HG03460 (cell line): ENCODE data around the gene B4GALNT4.
A peak's percentile ranks its signal among the peaks of the same experiment; 100 is the strongest.
"Not testable (repeated sequence)": the region's sequence is repeated elsewhere in the genome, so short reads cannot be mapped to it uniquely, and the experiment has no call there.

ENCODE experiments used
- ATAC-seq: cut with Tn5 transposase; IDR thresholded peaks from one replicate; pipeline ENCODE4 v1.9.1; 2021; ENCODE audit not compliant: unreplicated experiment

The B4GALNT4 gene

DNA sequence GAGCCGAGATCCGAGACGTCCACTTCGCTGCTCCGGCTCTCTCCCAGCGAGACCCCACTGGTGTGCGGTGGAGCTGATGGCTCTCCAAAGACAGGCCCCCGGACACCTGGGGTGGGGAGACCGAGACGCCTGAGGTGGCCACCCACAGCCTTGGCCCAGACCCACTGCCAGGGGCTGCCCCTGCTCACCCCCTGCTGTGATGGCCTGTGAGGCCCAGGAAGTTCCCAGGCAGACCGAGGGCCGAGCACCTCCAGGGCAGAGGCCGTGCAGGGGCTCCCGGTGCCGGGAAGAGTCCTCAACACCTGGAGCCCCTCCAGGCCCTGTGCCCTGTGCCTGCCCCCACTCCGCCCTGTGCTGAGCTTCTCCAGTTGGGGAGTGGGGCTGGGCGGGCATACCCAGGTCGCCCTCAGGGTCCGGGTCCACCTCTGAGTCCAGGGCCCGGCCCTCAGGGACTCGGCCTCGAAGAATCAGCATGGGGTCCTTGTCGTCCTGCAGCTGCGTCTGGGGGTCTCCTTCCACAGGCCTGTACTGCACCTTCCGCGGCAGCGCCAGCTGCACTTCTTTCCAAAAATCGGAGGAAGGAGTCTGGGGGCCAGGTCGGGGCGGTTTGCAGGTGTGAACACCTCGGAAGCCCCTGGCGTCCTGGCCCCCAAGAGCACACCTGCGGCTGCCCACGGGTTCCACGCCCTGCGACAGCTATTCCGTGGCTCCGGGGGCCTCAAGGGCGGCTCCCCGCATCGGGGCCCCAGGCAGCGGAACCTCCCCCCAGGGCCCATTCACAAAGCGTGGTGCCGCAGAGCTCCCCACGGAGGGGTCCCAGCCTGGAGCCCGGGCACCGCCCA is 36.9 kb downstream of the B4GALNT4 start:
- ATAC-seq, result no peak

DNA sequence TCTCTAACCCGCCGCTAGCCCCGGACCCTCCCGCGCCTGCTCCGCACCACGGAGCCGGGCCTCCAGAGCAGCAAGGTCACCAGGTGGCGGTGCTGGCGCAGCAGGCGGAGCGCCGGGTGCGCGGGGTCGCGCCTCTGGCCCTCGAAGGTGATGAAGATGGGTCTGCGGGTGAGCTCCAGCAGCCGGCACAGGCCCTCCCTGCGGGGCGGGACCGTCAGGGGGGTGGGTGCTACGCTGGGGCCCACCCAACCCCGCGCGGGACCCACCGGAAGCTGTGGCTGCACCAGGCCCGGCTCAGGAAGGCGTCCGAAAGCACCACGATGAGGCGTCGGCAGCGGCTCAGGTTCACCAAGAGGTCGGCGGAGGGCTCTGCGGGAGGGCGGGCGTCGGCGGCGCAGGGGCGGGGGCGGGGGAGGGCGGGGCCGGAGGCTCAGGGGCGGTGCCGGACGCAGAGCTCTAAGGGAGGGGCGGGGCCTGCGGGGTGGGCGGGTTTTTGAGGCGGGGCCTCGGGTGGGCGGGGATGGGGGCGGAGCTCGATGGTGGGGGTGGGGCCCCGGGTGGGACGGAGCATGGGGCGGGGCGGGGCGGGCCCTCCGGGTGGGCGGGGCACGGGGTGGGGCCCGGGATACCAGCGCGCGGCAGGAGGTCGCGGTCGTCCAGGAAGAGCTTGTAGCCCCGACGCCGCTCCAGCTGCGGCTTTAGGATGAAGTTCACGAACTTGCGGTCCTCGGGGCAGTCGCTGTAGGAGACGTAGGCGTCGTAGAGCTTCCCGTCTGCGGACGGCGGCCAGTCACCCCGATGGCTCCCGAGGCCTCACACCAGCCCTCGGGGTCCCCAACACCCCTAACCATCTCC is 37.7 kb downstream of the B4GALNT4 start:
- ATAC-seq, result peak; percentile 74

DNA sequence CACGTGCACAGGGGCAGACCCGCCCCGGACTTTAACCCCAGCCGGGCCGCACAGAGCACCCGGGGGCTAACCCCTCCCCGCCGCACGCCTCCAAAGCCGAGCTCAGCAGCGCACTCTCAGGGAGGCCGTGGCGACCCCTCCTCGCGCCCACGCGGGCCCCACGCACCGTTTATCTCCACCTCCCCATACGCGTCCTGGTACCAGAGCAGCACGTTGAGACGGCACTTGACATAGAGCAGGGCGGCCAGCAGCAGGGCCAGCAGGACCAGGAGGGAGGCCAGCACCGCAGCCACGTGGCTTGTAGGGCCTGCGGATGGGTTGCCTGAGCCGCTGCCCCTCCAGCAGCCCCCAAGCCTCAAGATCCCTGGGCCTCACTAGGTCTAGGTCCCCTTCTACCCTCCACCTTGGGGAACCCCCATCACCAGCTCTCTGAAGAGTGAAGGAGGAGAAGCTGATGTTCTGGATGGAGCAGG is 38.4 kb downstream of the B4GALNT4 start:
- ATAC-seq, result no peak

DNA sequence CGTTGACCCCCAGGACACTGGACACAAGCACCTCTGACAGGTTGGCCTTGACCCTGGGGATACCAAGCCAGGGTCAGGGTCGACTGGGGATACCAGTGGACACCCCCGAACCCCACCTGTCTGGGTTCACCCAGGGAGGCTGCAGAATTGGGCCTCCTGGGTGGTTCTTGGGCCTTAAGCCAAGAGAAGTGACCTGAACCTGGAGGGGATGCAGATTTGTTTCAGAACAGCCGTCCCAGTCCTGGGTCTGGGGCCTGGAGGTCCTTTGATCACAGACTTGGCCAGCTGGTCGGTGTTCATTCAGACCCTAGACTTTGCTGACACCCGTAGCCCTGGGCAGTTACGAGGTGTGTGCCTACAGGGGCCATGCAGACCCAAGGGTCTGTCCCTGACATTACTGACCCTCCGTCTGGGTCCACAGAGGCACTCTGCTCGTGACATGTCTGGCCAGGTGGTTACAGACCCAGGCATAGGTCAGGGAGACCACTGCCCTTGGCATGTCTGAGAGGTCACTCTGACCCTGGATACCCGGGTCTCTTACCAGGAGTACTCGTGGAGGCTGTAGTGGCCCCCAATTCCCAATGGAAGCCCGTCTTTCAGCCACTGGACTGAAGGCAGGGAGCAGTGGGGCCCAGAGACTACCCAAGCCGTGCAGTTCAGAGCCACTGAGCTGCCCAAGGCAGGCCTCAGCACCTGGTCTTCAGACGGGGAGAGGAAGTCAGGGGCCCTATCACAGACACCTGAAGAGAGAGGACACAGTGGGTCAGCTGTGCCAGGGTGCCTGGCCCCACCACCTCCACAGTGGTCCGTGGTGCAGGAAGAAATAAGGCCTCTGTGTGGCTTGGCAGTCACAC is 39.1 kb downstream of the B4GALNT4 start:
- ATAC-seq, result no peak

DNA sequence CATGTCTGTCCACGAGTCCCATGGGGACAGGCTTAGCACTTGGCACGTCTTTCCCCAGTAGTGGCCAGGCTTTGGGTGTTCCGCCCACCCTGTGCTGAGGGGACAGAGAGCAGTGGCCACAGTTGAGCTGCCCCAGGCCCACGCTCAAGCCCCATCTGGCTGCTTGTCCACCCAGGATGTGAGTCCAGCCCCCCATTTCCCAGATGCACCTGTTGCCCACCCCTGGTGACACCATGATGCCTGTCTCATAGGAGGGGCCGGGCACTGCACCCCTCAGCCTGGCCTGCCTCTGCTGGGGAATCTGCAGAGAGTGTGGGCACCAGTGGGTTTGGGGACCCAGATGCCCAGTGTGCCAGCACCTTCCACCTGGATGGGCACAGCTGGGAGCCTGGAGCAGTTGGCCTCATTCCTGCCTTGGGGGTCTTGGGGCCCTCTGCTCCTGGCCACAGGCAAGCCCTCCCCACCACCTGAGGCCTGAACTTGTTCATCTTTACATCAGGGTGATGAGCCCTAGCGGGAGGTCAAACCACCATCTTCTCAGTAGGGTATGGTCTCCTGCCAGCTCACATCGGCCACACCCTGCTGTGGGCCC is 39.8 kb downstream of the B4GALNT4 start:
- ATAC-seq, result no peak

DNA sequence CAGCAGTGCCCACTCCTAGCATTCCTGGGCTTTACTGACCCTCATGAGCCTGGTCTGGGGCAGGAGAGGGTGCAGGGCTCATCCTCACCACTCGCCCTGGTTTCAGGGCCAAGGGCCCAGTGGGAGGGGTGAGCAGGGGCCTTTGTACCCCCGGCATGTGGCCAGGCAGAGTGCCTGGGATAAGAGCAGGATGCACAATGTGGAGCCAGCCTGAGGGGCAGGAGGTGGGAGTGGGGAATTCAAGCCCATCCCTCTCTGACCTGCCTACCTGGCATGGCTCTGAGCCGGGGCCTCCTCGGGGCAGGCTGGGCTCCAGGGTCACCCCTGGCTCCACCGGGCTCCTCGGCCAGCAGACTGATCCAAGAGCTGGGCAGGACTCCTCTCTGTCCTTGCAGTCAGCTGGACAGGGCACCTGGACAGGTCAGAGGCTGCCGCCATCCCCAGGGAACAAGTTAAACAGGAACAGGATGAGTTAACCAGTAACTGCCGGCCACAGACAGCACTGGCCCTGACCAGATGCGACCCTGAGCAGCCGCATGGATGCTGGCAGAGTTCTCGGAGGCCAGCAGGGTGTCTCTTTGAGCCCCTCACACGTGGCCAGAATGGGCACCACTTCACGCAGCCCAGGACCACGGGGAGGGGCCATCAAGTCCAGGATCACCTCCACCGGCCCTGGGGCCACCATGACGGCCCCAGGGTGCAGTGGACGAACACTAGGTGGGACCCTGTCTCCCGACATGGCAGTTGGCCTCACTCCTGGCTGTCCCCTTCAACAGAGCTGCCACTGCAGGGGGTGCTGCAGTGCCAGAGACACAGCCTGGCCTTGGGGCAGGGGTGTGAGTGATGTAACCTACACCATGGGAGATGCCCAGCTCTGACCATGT is 40.5 kb downstream of the B4GALNT4 start:
- ATAC-seq, result no peak

DNA sequence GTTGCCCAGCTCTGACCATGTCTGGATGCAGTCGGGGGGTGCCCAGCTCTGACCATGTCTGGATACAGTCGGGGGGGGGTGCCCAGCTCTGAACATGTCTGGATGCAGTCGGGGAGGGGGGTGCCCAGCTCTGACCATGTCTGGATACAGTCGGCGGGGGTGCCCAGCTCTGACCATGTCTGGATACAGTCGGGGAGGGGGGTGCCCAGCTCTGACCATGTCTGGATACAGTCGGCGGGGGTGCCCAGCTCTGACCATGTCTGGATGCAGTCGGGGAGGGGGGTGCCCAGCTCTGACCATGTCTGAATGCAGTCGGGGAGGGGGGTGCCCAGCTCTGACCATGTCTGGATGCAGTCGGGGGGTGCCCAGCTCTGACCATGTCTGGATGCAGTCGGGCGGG is 41.4 kb downstream of the B4GALNT4 start:
- ATAC-seq, result not testable (repeated sequence)

DNA sequence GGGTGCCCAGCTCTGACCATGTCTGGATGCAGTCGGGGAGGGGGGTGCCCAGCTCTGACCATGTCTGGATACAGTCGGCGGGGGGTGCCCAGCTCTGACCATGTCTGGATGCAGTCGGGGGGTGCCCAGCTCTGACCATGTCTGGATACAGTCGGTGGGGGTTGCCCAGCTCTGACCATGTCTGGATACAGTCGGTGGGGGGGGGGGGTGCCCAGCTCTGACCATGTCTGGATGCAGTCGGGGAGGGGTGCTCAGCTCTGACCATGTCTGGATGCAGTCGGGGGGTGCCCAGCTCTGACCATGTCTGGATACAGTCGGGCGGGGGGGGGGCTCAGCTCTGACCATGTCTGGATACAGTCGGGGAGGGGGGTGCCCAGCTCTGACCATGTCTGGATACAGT is 42.2 kb downstream of the B4GALNT4 start:
- ATAC-seq, result not testable (repeated sequence)

DNA sequence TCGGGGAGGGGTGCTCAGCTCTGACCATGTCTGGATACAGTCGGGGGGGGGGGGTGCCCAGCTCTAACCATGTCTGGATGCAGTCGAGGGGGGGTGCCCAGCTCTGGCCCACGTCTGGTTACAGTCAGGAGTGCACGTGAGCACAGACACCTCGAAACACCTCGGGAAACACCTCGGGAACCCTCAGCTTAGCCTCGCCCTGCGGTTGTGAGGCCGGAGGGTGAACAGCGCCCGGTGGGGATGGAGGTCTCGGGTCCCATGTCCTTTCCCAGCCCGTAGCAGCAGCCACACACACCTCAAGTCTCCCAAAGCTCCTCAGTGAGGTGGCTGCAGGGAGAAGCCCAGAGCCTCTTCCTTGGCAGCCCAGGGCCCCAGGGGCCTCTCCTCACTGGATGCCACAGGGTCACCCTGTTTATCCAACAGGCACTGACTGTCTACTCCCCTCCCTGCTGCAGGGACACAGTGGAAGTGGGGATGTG is 43.4 kb downstream of the B4GALNT4 start:
- no peak for ATAC-seq

DNA sequence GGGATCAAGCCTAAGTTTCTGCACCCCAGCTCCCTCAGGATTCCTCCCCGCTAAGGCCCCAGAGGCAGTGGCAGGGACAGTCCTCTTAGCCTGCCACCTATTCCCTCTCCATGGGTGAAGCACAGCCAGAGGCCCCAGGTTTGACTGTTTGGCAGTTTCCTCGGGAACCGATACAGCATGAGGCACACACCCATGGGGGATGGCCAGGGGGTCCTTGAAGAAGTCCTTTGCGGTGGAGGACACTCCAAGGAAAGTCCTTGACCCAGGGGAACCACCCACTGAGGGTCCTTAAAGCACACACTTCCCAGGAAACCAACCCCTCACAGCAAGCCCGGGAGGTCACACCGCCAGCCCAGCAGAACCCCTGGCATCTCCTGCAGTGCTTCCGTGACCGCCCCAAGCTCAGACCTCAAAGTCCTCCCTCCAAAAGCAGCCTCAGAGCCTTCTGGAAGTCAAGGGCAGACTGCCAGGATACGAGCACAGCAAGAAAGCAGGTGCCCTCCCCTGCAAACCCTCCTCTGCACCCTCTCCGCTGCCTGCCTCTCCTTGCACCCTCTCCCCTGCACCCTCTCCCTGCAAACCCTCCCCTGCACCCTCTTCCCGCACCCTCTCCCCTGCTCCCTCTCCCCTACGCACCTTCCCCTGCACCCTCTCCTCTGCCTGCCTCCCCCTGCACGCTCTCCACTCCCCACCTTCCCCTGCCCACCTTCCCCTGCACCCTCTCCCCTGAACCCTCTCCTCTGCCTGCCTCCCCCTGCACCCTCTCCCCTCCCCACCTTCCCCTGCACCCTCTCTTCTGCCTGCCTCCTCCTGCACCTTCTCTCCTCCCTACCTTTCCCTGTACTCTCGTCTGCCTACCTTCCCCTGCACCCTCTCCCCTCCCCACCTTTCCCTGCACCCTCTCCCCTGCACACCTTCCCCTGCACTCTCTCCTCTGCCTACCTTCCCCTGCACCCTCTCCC is 44.1 kb downstream of the B4GALNT4 start:
- ATAC-seq, result no peak

DNA sequence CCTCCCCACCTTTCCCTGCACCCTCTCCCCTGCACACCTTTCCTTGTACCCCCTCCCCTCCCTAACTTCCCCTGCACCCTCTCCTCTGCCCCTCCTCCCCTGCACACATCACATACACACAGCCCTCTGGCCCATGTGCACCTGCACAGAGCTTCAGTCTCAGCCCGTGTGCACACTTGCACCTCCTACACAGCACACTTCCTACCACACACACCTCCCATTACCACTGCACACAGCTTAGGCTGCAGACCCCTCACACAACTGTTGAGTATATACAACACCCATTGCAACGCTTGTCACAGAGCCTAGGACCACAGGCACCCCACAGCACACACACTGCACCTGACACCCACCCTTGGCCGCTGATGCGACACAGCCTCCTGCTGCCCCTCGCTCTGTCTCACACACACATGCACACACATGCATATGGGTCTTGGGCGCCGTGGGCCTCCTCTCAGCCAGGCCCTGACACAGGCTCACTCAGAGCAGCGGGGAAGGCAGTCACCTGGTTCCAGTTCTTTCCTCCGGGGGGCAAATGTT is 45.1 kb downstream of the B4GALNT4 start:
- ATAC-seq, result peak; percentile 17

DNA sequence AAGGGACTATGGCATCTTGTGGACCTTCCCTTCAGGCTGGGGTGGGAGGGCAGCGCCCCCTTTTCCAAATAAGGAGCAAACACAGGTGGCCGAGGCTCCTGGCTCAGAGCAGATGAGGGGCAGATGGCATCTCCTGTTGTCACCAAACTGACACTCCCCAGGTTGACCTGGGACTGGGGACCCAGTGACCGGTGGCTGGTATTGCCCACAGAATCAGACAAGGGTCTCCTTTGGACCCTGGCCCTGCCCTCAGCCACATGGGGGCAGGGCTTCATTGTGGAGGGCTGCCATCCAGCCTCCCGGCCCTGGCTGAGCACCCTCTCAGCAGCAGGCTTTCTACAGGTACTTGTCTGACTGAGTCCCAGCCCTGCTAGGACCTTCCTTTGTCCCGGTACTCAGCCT is 46.3 kb downstream of the B4GALNT4 start:
- ATAC-seq, result no peak

DNA sequence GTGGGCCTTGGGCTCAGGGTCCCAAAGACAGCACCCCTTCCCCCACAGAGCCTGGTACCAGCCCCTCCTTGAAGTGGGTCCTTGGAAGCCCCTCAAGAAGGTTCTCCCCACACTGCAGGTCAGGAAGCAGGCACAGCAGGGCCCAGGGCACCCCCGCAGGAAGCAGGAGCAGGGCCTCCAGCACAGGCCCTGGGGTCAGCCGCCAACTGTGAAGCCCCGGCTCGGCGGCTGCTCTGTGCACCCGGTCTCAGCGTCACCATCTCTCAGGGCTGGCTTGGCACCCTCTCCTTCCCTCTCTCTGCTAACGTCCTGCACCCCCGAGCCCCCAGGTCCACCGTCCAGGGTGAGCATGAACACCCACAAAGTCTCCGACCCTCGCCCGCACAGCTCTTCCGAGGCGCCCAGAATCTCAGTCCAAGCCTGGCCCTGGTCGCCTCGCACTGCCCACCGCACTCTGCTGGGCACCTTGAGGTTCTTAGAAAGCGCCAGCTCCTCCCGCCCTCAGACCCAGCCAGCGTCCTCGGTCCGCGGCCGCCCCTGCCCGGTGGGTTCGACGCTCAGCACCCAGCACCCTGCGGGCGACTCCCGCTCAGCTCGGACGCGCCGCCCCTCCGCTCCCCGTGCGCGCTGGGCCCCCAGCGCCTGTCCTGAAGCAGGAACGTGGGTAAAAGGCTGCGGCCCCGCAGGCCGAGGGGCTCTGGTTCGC is 46.9 kb downstream of the B4GALNT4 start:
- no peak for ATAC-seq

DNA sequence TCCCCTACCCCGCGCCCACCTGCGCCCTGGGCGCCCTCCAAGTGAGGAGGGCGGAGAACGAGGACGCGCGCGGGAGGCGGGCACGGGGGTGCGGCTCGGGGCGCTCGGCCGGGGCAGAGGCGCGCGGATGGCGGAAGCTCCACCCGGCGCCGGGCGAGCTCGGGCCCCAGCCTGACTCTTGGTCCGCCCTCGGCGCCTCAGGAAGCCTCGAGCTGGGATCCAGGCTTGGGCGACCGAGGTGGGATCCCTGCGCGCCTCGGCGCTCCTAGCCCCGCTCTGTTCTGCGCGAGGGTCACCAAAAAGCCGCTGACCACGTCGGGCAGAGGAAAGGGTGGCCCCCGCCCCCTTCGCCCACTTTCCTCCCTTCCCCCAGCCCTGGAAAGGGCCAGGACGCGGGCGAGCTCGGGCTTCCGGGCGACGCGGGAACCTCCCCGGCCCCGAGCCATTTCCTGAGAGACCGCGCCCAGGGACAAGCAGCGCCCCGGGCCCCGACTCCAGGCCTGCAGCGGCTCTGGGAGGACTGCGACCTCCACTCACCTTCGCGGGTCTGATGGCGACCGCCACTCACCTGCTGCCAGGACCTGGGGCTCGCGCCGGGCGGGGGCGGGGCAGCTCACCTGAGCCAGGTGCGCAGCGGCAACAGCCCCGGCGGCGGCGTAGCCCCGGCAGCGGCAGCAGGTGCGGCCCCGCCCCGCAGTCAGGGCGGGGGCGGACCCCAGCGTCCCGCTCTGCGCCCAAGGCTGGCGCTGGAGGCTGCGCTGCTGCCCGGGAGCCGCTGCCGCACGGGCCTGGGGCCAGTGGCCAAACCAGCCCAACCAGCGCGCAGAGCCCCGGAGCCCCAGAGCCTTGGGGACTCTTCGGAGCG is 47.7 kb downstream of the B4GALNT4 start:
- ATAC-seq, result no peak

DNA sequence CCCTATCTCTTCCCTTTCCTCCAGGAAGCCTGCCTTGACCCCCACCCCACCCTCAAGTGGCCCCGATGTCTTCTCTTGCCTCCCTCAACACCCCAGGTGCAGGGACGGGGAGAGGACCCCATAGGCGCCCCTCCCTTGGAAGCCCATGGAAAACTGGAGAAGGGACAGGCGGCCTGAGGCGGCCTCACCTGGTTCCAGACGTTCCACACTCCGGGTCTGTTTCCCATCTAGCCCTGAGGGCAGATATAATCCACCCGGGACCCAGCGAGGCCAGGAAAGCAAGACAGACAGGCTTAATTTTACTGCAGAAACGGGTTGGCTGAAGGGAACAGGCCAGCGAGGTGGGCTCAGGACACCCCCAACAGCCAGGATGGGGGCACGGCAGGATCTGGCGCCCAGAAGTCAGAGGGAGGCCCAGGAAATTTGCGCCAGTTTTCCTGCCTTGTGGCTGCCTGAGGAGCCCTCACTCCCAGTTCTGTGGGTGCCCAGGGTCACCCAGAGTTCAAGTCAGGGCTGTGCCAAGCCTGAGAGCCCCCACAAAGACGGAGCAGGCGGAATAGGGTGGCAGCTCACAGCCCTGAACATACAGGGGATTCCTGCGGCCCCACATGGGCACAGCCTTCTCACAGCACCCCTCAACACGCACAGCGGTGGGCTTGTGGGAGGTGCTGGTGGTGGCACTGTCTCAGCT is 48.5 kb downstream of the B4GALNT4 start:
- no peak for ATAC-seq
